NCI-H1417 (cell line): ENCODE measurements around the gene NHP2.

Experiments used
- DNase-seq, 3 experiments: peaks; one replicate each; lab custom pipeline; 2025; lab: John Stamatoyannopoulos, UW

Gene NHP2

DNA sequence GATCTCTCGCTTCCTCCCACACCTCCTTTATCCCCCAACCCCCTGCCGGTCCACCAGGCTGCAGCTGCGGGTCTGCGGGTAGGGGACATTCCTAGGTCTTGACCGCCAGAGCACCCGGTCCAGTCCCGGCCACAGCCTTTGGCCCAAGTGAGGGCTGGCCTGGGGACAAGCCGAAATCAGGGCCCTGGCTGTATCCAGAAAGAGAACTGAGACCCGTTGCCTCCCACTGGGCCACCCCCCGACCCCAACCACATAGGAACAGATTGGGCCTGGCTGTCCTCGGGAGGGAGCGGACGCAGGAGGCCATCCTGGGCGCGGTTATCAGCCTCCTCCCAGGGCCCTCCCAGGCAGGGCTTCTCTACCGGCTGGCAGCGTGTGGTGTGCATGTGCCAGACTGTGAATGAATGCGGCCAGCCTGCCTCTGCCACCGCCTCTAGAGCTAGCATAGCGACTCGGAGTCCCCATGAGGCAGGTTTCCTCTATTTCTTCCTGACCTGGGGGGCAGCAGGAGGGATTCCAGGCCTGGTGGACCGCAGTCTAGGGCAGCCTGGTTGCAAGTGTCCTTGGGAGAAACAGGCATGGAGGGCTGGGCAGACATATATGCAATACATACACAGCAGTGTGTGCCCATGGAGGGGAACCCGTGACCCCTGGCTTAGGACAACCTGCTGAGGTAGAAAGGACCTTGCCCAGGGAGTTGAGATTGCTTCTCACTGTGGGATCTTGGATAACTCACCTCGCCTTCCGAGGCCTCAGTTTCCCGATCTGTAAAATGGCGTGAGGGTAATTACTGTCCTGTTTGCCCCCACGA is 39.2 kb downstream of the NHP2 start:
- peak in 2 of 3 experiments; percentile 23 to 34 for DNase-seq

DNA sequence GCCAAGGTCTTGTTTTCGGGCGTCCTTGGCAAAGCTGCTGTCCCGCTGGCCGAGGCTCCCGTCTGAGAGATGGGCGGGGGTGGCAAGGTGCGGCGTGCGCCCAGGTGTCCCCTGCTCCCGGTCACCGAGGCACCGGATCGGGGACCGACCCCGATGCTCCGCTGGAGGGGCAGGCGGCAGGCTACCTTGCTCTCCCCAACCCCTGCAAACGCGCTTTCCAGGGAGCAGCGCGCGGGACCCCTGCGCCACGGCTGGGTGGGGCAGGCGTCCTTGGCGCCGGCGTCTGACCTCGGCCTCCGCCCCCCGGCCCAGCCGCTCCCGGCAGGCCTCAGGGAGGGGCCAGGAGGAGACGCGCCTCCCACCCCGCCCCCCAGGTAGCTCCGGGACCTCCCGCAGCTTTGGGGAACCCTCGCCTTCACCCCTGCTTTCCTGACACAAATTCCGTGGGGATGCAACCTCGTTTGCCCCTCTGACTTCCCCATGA is 39.8 kb downstream of the NHP2 start:
- peak in 2 of 3 experiments; percentile 23 to 41 for DNase-seq

DNA sequence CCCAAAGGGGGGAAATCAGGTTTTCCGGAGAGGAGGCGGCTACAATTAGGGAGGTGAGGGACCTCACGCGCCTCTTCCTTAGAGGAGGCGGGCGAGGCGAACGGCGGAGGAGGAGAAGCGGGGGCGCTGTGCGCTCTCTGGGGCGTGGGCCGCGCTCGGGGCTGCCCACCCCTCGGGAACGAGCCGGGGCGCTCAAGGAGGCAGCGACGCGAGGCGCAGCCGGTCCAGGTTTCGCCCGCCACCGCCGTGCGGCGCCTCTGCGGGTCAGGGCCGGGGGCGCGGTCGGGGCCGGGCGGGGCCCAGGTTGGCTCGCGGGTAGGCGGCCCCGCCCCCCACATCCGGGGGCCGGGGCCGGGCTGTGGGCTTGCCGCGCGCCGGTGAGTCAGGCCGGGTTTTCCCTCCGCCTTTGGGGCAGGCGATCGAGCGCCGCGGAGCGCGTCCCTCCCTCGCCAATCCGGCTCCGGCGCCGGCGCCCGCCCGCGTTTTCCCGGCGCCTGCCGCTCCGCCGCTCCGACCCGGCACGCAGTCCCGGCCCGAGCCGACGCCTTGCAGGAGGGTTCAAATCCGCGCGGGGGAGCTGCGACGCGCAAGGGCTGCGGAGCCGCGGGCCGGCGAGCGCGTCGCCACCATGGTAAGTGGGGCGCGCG is 40.4 kb downstream of the NHP2 start, which contains the start of gene N4BP3:
TSS of gene N4BP3 (plus strand) at position 392 of the 647 bp plus-strand sequence. CDS start 6,052 bp downstream, outside the sequence.
- peak; percentile 63 to 78 (median 75) for DNase-seq

DNA sequence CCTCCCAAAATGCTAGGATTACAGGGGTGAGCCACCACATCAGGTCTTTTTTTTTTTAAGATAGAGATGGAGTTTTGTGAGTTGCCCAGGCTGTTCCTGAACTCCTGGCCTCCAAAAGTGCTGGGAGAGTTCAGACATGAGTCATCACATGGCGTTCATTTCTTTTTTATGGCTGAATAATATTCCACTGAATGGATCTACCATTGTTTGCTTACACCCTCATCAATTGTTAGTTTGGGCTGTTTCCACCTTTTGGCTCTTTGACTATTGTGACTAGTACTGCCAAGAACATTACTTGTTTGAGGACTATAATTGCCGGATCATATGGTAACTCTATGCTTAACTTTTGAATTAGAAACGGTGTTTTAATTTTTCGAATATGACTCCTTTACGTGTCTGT is 41.1 kb downstream of the NHP2 start:
- no peak for DNase-seq

DNA sequence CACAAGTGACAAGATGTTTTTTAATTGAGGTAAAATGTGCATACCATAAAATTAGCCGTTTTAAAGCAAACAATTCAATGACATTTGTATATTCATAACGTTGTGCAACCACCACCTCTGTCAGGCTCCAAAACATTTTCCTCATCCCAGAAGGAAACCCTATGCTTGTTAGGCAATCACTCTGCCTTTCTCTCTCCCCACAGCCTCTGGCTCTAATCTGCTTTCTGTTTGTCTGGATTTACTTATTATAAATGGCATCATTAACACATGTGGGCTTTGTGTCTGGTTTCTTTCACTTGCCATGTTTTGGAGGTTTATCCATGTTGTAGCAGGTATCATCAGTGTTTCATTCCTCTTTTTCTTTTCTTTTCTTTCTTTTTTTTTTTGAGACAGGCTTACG is 41.8 kb downstream of the NHP2 start:
- no peak for DNase-seq

DNA sequence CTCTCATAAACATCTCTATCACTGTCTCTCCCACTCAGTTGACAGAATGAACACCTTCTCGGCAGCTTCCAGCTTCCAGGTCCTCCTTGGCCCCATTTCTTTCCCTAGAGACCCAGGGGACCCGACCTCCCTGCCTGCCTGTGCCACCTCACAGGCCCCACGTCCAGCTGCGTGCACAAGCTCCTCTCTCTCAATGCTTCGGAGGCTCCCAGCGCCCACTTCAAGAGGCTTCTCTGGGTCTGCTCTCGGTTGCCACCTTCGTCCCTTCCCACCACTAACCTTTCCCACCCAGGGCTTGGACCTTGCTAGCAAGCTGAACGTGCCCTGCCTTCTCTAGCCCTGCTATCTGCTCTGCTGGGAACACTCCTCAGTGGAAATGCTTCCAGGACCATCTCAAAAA is 43.2 kb downstream of the NHP2 start:
- no peak for DNase-seq

DNA sequence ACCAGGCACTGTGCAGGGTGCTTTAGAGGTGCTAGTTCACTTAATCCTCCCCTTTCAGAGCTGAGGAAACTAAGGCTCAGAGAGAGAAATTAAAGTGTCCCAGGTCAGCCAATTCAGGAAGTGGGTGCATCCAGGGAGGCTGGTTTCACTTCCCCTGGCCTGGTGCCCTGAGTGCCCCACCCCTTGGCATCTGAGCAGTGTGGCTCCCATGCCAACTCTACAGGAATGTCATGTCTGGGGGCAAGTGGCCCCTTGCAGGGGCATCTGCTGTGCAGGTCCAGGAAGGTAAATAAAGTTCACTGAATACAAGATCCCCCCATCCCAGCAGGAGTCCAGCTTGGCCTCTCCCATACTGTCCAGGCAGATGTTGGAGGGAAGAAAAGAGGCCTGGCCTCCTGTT is 44.7 kb downstream of the NHP2 start:
- DNase-seq: no peak

DNA sequence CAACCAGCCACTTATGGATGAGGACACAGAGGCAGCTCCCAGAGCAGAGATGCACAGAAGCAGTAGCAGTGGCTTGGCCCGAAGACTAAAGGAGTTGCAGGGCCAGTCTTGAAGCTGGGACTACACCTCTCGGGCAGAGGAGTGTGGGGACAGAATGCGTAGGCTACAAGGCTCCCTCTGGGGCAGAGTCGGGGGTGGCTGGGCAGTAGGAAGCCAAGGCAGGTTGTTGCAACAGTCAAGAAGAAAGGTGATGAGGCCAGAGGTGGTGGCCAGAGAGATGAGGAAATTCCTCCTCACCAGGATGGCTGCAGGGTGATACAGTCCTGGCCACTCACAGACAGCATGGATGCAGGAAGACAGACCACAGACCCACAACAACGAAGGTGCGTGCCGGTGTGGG is 45.2 kb downstream of the NHP2 start:
- DNase-seq: no peak

DNA sequence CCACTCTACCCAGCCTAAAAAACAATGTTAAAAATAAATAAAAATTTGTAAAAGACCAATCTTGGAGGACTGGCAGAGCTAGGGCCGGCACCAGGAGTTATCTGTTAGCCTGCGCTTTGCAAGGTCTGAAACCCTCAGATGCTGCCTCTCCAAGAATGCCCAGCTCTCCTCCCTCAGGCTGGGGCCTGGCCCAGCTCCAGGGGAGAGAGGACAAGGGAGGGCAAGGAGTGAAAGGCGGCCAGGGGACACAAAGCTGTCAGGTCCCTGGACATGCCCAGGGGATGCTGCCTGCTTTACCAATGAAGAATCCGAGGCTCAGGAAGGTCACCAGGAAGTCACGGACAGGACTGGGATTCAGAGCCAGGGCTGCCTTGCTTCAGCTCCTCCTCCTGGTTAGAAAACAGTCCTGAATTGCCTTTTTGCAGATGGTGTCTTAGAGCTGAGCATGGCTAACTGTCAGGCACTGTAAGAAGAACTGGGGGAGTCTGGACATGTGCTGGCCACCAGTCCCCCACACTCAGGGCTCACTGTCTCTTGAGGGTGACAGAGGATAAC is 45.9 kb downstream of the NHP2 start:
- no peak for DNase-seq

DNA sequence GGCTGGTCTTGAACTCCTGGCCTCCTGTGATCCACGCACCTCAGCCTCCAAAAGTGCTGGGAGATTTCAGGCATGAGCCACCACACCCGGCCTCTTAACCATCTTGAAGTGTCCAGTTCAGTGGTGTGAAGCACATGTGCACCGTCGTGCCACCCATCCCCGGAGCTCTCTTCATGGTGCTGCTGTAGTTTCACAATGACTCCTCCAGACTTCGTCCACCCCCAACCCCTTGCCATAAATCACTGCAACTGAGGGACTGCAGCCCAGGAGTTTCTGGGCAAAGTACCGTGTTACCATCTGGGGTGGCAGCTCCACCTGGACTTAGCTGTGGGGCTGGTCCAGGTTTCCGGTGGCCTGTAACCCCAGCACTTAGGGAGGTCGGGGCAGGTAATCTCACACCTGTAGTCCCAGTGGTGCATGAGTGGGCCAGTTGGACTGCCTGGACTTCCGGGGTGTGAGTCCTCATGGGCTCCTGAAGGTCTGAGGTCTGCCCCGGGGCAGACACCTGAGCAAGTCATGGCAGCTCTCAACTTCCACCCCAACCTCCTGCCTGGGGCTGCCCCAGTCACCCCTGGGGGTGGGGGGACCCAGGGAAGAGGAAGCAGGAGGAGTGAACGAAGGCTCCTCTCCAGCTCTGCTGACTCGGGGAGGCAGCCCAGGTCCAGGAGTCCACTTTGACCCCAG is 47.0 kb downstream of the NHP2 start:
- no peak for DNase-seq

DNA sequence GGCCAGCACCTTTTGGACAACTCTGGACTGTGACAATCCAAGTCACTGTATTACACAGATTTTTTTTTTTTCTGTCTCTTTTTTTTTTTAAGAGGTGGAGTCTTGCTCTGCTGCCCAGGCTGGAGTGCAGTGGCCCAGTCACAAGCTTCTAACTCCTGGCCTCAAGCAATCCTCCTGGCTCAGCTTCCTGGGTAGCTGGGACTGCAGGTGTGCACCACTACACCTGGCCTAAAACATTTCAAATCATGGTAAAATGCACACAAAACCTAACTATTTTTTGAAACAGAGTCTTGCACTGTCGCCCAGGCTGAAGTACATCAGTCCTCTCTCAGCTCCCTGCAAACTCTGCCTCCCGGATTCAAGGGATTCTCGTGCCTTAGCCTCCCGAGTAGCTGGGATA is 47.6 kb downstream of the NHP2 start:
- no peak for DNase-seq

DNA sequence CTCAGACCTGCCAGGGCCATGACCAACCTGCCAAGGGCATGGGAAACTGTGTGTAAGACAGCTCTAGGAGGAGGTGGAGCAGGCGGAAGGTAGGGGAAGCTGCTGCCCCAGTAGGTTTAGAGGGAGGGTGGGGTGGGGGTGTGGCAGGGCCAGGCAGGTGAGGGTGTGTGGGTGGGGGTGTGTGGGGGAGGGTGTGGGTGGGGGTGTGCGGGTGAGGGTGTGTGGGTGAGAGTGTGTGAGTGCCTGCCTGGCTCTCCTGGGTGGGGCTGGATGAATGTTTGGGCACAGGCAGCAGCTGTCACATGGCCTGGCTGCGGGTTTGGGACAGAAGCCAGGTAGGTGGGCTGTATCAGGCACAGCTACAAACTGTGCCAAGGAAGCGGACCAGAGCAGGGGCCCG is 49.2 kb downstream of the NHP2 start:
- no peak for DNase-seq

DNA sequence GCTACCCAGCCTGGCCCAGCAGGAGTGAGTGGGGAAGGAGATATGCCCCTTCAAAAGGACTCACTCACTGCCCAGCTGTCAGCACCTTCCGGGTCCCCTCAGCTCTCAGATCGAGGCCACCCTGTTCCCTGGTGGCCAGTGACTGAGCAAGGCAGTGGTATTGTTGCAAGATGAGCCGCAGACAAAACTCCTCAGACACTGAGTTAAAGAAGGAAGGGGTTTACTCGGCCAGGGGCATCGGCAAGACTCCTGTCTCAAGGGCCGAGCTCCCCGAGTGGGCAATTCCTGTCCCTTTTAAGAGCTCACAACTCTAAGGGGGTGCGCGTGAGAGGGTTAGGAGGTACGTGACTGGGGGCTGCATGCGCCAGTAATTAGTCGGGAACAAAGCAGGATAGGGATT is 50.1 kb downstream of the NHP2 start:
- no peak for DNase-seq
